Fibroblast of peridontal ligament (primary cell): ENCODE results near the gene RELB.
"Not testable (repeated sequence)": the region's sequence is repeated elsewhere in the genome, so short reads cannot be mapped to it uniquely, and the experiment has no call there.

Experiments used
- DNase-seq: peaks from one replicate; pipeline ENCODE4 v3.0.0-alpha.2; 2010; ENCODE audit errors: extremely low read depth

Gene RELB

GRCh38 chr19:44986389-44986788 lies 14.9 kb upstream of the RELB start:
- DNase-seq: no peak

- no peak for DNase-seq
Measured at GRCh38 chr19:44987148-44987675, 14.1 kb upstream of the RELB start.

DNA sequence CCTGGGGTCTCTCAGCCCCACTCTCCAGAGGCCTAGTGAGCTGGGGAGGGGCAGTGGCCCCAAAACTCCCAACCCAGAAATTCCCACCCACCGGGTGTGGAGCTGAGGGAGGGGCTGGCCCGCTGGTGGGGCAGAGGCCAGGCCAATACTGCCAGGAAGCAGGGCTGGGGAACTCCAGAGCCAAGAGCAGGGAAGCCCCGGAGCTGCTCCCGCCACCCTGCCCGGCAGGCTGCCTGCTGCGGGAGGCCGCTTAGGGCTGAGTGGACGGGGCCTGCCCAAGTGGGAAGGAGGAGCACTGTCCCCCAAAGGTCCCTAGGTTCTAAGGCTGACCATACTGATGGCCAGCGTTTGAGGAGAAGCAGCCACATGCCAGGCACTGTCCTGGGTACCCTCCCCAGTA lies 13.0 kb upstream of the RELB start:
- DNase-seq: no peak

DNA sequence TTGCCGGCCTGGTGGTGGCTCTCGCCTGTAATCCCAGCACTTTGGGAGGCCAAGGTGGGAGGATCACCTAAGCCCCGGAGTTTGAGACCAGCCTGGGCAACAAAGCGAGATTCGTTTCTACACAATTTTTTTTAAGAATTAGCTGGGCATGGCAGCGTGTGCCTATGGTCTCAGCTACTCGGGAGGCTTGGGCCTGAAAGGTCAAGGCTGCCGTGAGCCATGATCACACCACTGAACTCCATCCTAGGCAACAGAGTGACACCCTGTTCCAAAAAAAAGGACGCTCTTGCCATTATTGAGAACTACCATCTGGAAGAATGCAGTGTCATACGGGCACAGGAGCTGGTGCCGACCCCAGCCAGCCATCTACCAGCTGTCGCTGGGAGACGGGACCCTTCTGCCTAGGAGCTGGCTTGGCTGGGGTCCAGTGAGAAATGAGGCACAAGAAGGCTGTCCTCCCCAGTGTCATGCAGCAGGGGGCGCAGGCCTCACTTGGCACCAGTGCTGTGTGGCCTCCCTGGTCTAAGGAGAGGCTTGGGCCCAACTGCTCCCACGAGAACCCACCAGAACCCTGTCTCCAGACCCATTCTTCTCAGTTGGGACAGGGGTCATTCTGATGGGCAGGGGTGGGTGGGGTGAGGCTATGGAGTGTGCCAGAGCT lies 12.2 kb upstream of the RELB start:
- peak; percentile 54 for DNase-seq

GRCh38 chr19:44990459-44990858 lies 10.8 kb upstream of the RELB start:
- no peak for DNase-seq

- no peak for DNase-seq
Measured at GRCh38 chr19:44990966-44991365, 10.3 kb upstream of the RELB start.

DNA sequence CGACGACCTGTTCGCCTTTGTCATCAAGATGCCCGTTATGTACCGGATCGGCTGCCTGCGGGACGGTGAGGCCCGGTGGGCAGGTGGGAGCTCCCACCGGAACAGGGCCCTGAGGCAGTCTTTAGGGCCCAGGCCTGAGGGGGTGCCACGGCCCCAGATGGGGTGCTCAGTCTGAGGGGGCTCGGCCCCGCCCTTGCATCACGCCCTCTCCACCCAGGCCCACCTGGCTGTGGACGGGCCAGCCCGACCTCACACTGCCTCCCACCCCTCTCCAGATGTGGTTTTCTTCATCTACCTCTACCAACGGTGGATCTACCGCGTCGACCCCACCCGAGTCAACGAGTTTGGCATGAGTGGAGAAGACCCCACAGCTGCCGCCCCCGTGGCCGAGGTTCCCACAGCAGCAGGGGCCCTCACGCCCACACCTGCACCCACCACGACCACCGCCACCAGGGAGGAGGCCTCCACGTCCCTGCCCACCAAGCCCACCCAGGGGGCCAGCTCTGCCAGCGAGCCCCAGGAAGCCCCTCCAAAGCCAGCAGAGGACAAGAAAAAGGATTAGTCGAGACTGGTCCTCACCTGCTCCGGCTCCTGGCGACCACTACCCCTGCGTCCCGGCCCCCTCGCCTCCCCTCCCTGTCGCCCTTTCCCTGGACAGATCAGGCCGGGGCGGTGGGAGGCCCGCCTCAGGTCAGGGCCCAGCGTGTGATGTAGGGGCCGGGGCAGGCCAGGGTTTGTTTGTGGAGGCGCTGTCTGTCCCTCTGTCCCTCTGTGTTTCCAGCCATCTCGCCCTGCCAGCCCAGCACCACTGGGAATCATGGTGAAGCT lies 8.7 kb upstream of the RELB start:
- DNase-seq: no peak

DNA sequence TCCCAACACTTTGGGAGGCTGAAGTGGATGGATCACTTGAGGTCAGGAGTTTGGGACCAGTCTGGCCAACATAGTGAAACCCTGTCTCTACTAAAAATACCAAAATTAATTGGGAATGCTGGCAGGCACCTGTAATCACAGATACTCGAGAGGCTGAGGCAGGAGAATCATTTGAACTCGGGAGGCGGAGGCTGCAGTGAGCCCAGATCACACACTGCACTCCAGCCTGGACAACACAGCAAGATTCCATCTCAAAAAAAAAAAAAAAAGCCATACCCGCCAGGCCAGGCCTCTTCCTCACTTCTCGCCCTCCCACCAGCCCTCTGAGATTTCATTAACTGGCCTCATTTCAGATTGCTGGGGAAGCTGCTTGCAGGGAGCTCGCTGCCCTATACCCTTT lies 7.7 kb upstream of the RELB start:
- DNase-seq: no peak

DNA sequence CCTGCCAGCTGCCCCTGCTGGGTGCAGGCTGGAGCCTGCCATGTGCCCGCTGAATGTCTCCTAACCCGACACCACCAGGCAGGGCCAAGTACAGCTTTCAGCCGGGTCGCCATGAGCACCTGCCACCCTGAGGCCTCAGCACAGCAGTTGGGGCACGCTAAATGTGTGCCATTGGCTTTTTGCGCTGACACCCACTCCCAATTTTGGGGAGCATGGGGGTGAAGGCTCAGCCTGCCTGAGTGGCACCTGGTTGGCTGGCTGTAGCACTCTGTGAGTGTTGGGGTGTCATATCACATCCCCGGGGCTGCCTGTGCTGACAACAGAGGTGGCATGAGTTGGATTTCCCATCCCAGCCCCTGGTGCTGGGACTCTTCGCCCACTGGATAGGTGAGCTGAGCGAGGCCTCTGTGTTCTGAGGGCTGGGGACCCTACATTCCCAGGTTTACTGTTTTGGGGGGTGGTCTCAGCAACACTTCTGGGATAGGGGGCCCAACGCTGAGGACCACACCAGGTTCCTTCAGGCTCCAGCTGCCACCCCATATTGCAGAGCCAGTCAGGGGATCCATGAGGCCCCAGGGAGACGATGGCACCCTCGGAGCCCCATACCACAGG lies 7.2 kb upstream of the RELB start:
- no peak for DNase-seq

- no peak for DNase-seq
Measured at GRCh38 chr19:44998025-44998424, 3.2 kb upstream of the RELB start.

GRCh38 chr19:44999131-44999925 lies 1.9 kb upstream of the RELB start:
- not testable (repeated sequence) for DNase-seq

DNA sequence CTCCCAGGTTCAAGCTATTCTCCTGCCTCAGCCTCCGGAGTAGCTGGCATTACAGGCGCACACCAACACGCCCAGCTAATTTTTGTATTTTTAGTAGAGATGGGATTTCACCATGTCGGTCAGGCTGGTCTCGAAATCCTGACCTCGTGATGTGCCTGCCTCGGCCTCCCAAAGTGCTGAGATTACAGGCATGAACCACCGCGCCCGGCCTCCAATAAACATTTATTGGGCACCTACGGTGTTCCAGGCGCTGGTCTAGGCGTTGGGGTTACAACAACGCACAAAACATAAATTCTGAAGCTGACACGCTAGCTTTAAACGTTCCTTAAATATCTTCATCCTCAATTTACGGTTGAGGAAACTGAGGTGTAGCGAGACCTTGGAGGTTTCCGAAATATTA lies 599 bp upstream of the RELB start:
- not testable (repeated sequence) for DNase-seq

GRCh38 chr19:45003485-45003884 lies 2.2 kb downstream of the RELB start:
- no peak for DNase-seq

- no peak for DNase-seq
Measured at GRCh38 chr19:45005787-45006186, 4.5 kb downstream of the RELB start.

GRCh38 chr19:45008552-45008951 lies 7.3 kb downstream of the RELB start:
- no peak for DNase-seq

DNA sequence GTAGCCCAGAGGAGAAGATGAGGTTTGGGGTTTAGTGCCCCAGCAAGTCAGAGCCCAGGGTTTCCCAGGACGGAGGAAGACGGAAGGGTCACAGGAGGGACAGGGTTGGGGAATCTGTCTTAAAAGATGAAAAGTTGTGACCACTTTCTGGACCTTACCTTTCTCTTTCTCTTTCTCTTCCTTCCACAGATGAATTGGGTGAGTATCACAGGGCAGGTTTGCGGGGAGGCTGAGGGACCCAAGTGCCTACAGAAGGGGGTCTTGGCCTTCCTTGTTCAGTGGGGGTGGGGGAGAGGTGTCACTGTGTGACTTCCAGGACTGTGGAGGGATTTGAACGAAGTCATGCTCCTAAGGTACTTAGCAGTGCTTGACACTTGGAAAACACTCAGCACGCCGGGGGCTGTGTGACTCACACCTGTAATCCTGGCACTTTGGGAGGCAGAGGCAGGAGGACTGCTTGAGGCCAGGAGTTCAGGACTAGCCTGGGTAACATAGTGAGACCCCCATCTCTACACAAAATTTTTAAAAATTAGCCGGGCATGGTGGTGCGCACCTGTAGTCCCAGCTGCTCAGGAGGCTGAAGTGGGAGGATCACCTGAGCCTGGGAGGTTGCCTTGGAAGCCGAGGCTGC lies 8.5 kb downstream of the RELB start:
- no peak for DNase-seq

DNA sequence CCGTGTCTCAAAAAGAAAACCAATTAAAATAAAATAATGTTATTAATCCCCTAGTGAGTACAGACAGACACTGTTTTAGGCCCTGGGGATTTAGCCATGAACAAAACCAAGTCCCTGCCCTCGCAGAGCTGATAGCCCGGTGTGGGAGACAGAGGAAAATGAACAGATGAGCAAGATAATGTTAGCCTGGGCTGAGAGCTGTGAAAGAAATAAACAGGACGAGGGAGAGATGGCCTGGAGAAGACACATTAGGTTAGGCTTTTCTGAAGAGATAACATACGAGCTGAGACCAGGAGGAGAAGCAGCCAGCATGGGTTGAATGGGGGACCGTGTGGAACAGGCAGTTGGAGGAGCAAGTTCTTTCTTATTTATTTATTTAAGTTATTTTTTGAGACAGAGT lies 9.0 kb downstream of the RELB start:
- no peak for DNase-seq

DNA sequence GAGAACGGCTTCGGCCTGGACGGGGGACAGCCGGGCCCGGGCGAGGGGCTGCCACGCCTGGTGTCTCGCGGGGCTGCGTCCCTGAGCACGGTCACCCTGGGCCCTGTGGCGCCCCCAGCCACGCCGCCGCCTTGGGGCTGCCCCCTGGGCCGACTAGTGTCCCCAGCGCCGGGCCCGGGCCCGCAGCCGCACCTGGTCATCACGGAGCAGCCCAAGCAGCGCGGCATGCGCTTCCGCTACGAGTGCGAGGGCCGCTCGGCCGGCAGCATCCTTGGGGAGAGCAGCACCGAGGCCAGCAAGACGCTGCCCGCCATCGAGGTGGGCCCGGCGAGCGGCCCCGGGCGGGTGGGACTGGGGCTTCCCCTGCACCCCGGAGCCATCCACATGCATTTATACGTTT lies 10.7 kb downstream of the RELB start:
- no peak for DNase-seq

GRCh38 chr19:45016388-45017314 lies 15.4 kb downstream of the RELB start:
- DNase-seq: peak; percentile 82

DNA sequence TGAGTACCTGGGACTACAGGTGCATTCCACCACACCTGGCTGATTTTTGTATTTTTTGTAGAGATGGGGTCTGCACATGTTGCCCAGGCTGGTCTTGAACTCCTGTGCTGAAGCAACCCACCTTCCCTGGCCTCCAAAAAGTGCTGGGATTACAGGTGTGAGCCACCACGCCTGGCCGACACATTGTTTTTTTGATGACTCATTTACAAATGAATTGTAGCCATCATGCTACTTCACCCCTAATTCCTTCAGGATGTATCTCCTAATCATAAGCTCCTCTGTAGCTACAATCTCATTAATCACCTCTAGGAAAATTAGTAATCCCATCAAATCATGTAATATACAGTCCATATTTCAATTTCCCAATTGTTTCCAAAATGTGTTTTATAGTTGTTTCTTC lies 17.9 kb downstream of the RELB start:
- no peak for DNase-seq
